ENCODE data around the gene TOR1AIP1. TPM values are rescaled to one million over a fixed set of nuclear protein-coding genes. Genes with fewer than 3 reads are reported as not detected.

TOR1AIP1 gene
- total RNA-seq, 4 donors from 2014 or later, result 66.1 to 148 (median 68.8) TPM

DNA sequence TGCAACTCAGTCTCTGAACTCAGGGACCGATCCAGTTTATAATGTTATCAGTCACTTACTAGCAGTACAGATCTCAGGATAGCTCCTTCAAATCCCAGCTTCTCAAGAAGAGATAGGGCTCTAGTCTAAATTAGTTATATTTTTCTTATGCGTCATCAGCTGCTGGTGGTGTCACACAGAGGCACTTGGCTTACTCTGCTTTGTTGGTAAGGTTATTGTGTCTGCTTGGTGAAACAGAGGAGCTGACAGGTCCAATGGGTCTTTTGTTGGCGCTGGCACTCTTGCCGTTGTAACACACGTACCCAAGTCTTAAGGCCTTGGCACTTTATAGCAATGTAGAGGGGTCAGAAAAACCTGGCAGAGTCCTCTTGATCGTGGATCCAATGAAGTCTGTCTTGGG, 16.7 kb upstream of the TOR1AIP1 start:
- H3K9me3 ChIP-seq, result no peaks in the 10 kb centered on the region
- H3K27ac ChIP-seq, result no peak overlapping the region
- no peak overlapping the region for H3K4me3 ChIP-seq
- ATAC-seq (no peak), DNase-seq (no peak)
- TF ChIP-seq POLR2A (IDR thresholded peaks at IDR 0.05), result no peak
- TF ChIP-seq, protein P1, sequence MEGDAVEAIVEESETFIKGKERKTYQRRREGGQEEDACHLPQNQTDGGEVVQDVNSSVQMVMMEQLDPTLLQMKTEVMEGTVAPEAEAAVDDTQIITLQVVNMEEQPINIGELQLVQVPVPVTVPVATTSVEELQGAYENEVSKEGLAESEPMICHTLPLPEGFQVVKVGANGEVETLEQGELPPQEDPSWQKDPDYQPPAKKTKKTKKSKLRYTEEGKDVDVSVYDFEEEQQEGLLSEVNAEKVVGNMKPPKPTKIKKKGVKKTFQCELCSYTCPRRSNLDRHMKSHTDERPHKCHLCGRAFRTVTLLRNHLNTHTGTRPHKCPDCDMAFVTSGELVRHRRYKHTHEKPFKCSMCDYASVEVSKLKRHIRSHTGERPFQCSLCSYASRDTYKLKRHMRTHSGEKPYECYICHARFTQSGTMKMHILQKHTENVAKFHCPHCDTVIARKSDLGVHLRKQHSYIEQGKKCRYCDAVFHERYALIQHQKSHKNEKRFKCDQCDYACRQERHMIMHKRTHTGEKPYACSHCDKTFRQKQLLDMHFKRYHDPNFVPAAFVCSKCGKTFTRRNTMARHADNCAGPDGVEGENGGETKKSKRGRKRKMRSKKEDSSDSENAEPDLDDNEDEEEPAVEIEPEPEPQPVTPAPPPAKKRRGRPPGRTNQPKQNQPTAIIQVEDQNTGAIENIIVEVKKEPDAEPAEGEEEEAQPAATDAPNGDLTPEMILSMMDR (IDR thresholded peaks at IDR 0.05 in 4 of 5, conservative IDR thresholded peaks at IDR 0.05 in 1 of 5), result no peak
- no peaks in the 10 kb centered on the region for H3K27me3 ChIP-seq
- in situ Hi-C loops (cut with MboI; ENCODE audit: low sequenced_read_pairs in 4 of 4) (no loop called here), intact Hi-C loops (cut with DNase I; ENCODE audit: low total_unique reads) (no loop called here)
- peaks cover 5 to 80% of the 10 kb centered on the region in 2 donors for H3K36me3 ChIP-seq
- peaks cover 17 to 18% of the 10 kb centered on the region in 2 donors for H3K4me1 ChIP-seq

DNA sequence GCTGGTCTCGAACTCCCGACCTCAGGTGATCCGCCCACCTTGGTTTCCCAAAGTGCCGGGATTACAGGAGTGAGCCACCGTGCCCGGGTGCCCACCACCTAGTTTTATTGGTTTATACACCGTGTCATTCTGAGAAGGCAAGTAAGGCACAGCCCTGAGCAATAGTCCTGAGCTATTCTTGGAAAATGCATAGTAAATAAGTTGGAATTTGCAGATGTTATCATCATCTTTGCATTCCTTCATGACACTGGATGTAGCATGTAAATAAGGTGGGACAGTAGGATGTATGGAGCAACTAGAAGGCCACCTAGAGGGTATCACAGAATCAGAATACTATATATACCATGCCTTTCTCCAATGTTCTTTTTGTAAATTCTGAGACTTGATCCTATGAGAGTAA, 15.5 kb upstream of the TOR1AIP1 start:
- Histone ChIP-seq H3K36me3 (peaks cover 5 to 70% of the 10 kb centered on the region in 2 donors), H3K27me3 (no peaks in the 10 kb centered on the region), H3K4me1 (peaks cover 19 to 23% of the 10 kb centered on the region in 2 donors), H3K4me3 (no peak overlapping the region), H3K9me3 (no peaks in the 10 kb centered on the region), H3K27ac (no peak overlapping the region)
- in situ Hi-C loops (cut with MboI; ENCODE audit: low sequenced_read_pairs in 4 of 4), result no loop called here
- intact Hi-C loops (cut with DNase I; ENCODE audit: low total_unique reads), result no loop called here
- no peak for DNase-seq
- TF ChIP-seq POLR2A (IDR thresholded peaks at IDR 0.05), result no peak
- TF ChIP-seq, protein P1 (IDR thresholded peaks at IDR 0.05 in 4 of 5, conservative IDR thresholded peaks at IDR 0.05 in 1 of 5), result no peak
- ATAC-seq, result no peak

DNA sequence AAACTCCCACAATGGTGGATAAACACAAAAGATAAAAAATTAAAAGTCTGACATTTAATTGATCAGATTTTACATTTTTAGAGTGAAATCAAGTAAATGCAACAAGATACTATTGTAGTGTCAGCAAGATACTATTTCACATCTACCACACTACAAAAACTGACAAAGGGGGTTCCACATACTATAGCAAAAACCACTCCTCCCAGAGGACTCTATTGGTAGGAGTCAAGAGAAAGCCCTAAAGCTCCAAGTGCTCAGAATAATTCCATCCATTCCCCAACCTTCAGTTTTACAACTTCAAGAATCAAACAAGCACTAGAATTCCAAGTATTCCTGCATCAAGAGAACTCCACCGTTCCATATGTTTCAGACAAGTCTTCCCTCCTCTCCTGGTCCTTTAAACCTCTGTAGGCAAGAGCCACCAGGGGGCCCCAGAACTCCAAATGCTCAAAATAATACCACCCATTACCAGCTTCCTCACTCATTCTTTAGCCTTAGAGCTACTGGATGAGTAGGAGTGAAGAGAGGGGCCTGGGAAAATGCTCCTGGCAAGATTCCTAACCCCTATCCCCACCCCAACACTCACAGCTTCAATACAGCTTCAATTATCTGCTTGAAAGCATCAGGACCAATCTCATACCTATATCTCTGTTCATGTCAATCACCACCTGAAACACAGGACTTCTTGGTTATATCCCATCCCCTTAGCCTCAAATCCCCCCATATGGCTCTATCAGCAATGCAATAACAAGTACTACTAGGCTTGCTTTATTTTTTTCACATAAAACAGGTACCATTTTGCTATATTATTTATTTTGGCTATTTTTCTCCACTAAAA, 14.4 kb upstream of the TOR1AIP1 start:
- intact Hi-C loops (cut with DNase I; ENCODE audit: low total_unique reads), result no loop called here
- in situ Hi-C loops (cut with MboI; ENCODE audit: low sequenced_read_pairs in 4 of 4), result no loop called here

DNA sequence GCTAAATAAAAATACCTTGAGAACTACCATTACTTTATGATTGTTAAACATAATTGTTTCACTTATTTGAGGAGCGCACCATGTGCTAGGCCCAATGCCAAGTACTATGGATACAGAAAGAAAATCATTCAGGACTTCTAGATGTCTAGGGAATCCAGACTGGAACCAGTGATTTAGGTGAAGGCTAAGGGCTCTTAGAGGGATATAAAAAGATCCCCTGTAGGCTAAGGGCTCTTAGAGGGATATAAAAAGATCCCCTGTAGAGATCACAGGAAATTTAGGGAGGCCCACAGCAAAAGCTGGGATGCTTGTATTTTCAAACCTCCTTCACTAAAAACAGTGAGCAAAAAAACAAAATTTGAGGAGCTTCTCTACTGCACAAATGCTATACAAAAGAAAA, 11.2 kb upstream of the TOR1AIP1 start:
- ATAC-seq (no peak), DNase-seq (no peak)
- TF ChIP-seq, protein P1 (IDR thresholded peaks at IDR 0.05 in 4 of 5, conservative IDR thresholded peaks at IDR 0.05 in 1 of 5), result no peak
- no peak for TF ChIP-seq POLR2A (IDR thresholded peaks at IDR 0.05)
- H3K4me3 ChIP-seq, result peak overlapping the region in 1 of 4 donors; percentile 86
- peak overlapping the region; percentile 67 to 87 (median 82) for H3K27ac ChIP-seq
- H3K36me3 ChIP-seq, result peaks cover 0 to 61% of the 10 kb centered on the region in 2 donors
- H3K9me3 ChIP-seq, result no peaks in the 10 kb centered on the region
- in situ Hi-C loops (cut with MboI; ENCODE audit: low sequenced_read_pairs in 4 of 4) (loop anchor here in 2 of 4 donors (10.0 kb wide), 2 partner anchors 84 to 294 kb away; partner anchors contain the start of gene CEP350 (in 1 of the 2)), intact Hi-C loops (cut with DNase I; ENCODE audit: low total_unique reads) (no loop called here)
- H3K4me1 ChIP-seq, result peaks cover 50 to 58% of the 10 kb centered on the region in 2 donors
- no peaks in the 10 kb centered on the region for H3K27me3 ChIP-seq

More for the DNA sequence above, 14.4 kb upstream of the TOR1AIP1 start:
- no peak for ATAC-seq
- DNase-seq, result no peak
- H3K4me1 ChIP-seq, result peaks cover 30 to 31% of the 10 kb centered on the region in 2 donors
- H3K36me3 ChIP-seq, result peaks cover 5 to 66% of the 10 kb centered on the region in 2 donors
- H3K27me3 ChIP-seq, result no peaks in the 10 kb centered on the region
- H3K9me3 ChIP-seq, result no peaks in the 10 kb centered on the region
- H3K4me3 ChIP-seq, result no peak overlapping the region
- H3K27ac ChIP-seq, result no peak overlapping the region
- TF ChIP-seq POLR2A (IDR thresholded peaks at IDR 0.05), result no peak
- TF ChIP-seq, protein P1 (IDR thresholded peaks at IDR 0.05 in 4 of 5, conservative IDR thresholded peaks at IDR 0.05 in 1 of 5), result peak; percentile 24 to 64 (median 33)
